Measurements from ENCODE around the gene LIG1.
A peak's percentile ranks its signal among the peaks of the same experiment; 100 is the strongest.
"Not testable (repeated sequence)": the region's sequence is repeated elsewhere in the genome, so short reads cannot be mapped to it uniquely, and the experiment has no call there.

The LIG1 gene

GRCh38 chr19:48120505-48120904, 49.6 kb downstream of the LIG1 start:
- DNase-seq = no peak

- DNase-seq = no peak
Observed at GRCh38 chr19:48118131-48118517, 52.0 kb downstream of the LIG1 start.

GRCh38 chr19:48117515-48118130, 52.5 kb downstream of the LIG1 start:
- no peak for DNase-seq

DNA sequence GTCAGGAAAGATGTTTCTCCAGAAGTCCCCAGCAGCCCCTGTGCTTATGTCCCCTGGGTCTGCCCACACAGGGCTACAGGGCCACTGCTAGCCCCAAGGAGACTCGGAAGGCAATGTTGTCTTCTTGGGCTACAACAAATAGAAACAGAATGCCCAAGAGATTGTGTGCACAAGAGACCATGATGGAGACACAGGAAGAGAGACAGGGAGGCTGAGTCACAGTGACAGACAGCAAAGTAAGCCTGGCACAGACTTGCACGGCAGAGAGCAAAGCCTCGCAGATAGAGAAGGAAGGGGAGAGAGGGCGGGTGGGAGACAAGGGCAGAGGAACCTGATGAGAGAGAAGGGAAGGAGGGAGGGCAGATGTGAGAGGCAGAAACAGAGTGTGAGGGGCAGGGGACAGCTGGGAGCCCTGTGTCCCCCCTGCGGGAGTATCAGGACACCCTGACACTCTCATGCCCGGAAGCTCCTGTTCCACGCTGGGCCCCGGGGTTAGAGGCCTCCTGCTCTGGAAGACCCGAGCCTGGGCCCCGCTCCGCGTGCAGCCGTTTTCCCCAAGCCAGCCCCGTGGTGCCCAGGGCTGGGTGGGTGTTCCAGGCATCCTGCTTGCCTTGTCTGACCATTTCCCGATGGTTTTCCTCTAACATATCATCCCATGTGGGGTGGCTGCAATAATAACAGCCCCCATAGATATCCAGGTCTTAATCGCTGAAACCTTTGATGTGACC, 56.8 kb downstream of the LIG1 start:
- no peak for DNase-seq

- no peak for DNase-seq
Observed at GRCh38 chr19:48111280-48111679, 58.9 kb downstream of the LIG1 start.

GRCh38 chr19:48110350-48110966, 59.7 kb downstream of the LIG1 start, which contains the start of gene PLA2G4C:
Gene PLA2G4C, minus strand, starts transcription at chr19:48110817. Its CDS starts 4,288 bp downstream, at chr19:48106529.
- peak; percentile 76 for DNase-seq

GRCh38 chr19:48108997-48109782, 61.0 kb downstream of the LIG1 start:
- DNase-seq = no peak

DNA sequence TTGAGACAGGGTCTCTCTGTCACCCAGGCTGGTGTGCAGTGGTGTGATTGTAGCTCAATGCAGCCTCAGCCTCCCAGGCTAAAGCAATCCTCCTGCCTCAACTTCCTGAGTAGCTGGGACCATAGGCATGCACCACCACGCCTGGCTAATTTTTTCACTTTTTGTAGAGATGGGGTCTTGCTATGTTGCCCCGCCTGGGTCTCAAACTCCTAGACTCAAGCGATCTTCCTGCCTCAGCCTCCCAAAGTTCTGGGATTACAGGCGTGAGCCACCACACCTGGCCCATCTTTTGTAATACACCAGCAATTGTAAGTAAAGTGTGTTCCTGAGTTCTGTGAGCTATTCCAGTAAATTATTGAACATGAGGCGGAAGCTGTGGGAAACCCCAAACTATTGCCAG, 66.2 kb downstream of the LIG1 start:
- DNase-seq = no peak

DNA sequence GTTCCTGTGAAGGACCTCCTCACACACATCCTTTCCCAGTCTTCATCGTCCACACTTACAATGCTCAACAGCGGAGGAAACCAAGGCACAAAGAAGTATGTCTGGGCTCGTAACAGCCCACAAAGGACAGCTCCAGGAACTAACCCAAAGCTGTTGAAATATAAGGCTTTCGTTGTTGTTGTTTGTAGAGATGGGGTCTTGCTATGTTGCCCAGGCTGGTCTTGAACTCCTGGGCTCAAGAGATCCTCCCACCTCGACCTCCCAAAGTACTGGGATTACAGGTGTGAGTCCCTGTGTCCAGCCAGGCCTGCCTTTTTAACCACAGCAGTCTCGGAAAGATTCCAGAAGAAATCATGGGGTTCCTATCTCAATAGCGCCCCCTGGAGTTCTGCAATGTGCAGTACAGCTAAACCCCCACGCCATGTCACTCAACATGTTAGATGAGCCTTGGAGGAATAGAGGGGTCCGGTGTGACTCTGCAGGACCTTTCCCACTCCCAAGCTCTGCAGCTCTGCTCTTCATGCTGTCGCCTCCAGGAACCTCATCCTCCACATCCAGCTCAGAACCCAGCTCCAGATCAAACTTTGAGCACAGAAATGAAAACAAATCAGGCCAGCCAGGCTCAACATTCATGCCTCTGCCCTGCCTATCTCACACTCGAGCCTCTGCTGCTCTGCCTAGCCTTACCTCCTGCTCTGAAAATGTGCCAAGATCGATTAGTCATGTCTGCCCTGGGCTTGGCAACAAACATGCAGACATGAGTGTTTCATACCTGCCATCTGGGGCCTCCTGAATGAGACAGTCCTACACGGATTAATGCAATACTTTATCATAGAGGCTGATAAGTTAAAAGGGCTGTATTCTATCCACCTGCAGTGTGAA, 67.0 kb downstream of the LIG1 start:
- no peak for DNase-seq

DNA sequence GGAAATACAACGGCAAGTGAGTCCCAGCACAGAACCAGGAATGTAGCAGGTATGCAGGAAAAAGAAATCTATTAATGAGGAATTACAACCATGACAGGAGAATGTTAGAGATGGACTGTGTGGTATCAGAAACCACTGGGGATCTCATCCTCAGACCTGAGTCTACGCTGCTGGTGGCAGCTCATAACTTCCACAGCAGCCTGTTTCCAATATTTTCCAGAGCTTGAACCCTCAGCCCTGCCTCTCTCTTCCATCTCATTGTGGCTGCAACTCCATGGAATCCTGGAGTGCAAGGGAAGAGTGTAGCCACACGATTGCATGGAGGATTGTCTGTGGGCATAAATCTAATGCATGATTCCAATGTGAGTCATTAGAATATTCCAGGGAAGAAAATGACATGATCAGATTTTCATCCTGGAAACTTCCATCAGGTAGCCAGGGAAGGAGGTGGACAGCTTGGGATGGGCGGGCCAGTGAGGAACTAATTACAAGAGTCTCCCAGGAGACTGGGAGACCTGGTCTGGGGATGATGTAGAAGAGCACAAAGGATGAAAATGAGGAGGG, 74.5 kb downstream of the LIG1 start:
- no peak for DNase-seq

- DNase-seq = no peak
Observed at GRCh38 chr19:48094855-48095203, 75.3 kb downstream of the LIG1 start.

DNA sequence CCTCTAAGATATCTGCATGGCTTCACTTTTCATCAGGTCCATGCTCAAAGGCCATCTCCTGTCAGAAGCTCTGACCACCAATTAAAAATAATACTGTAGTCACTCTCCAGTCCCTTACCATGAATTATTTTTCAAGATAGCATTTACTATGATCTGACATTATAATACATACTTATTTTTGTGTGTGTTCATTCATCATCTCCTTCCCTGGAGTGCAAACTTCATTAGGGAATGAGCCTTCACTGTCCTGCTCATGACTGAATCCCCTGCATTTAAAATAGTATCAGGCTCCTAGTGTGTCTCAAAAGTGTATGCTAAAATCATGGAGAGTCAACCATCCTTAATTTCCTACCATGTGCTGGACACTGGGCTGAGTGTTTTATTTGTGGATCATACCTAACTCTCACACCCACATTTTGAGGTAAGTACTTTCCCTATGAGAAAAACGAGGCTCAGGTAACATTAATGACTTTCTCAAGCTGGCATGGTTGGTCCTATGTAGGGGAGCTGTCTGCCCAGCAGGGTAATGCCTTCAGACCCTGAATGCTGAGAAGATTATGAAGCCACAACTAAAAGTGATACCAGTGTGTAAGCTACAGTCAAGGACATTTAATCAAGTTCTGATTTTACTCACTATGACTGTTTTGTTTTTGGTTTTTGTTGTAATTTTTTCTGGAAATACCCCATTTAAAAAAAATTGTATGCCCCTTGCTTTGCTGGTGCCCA, 75.9 kb downstream of the LIG1 start:
- DNase-seq = no peak

GRCh38 chr19:48091111-48091718, 78.9 kb downstream of the LIG1 start:
- not testable (repeated sequence) for DNase-seq

DNA sequence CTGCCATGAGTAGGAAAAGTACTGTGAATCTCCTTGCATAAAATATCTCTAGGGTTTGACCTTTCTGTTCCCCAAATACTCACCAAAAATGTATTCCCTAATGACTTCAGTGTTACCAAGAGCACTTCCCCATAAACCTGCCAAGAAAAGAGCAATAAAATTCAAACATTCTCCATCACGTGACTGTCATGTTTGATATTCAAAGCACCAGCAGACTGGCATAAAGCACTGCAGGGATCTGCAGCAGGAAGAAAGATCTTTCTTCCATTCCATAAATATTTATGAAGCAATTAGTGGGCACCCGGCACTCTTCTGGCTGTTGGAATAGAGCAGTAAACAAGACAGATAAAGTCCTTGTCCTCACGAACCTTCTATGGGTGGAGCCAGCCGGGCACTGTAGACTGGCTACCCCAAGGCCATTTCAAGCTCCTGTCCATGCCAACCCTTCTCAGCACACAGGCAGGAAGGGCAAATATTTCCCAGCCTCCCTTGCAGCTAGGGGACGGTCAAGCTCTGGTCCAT, 79.8 kb downstream of the LIG1 start:
- DNase-seq = peak; percentile 20

- DNase-seq = not testable (repeated sequence)
Observed at GRCh38 chr19:48088991-48089390, 81.2 kb downstream of the LIG1 start.

DNA sequence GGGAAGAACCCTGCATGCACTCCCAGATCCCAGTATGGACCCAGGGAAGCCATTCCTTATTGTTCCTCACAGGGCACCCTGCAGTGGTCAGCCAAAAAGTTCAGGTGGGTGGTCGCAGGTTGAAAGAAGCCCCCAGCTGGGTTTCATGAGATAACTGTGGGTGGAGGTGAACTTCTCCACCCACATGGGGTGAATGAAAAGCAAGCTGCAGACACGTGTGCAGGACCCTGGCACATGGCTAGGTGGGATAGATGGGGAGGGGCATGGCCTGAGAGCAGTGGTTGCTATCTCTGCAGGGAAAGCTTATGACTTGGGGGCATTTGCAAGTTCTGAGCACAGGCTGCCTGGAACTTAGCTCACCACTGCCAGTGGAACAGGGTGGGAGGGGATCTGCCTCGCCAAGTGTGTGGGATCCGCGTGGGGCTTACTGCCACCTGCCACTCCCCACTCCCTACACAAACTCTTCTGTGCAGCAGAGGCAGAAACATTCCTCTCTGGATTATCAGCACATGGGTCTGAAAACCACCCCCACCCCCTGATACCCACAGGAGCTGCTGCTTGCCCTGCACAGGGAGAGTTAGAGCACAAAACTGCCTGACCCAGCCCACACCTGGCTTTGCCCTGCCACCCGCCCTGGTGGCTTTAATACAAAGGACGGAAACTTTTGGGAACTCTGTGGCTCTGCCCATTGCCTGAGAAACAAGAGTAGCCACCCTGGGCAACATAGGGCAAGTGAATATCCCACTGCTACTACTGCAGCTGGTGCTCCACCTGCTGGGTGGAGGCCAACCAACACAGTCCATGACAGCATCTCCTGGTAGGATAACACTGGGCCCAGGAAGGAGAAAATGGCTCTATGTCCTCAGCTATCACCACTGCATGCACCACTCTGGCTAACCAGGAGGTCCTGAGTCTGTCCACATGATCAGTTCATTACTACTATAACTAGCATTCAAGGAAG, 84.0 kb downstream of the LIG1 start:
- no peak for DNase-seq

DNA sequence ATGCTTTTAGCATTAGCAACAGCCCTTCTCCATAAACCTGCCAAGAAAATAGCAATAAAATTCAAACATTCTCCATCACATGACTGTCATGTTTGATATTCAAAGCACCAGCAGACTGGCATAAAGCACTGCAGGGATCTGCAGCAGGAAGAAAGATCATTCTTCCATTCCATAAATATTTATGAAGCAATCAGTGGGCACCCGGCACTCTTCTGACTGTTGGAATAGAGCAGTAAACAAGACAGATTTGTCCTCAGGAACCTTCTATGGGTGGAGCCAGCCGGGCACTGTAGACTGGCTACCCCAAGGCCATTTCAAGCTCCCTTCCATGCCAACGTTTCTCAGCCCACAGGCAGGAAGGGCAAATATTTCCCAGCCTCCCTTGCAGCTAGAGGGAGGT, 85.1 kb downstream of the LIG1 start:
- no peak for DNase-seq

DNA sequence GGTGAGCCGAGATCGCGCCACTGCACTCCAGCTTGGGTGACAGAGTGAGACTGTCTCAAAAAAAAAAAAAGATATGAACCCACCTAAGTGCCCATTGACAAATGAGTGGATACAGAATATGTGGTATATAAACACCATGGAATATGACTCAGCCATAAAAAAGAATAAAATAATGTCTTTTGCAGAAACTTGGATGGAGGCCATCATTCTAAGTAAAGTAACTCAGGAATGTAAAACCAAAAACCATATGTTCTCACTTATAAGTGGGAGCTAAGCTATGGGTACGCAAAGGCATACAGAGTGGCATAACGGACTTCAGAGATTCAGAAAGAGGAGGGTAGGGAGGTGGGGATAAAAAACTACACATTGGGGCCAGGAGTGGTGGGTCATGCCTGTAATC, 89.0 kb downstream of the LIG1 start:
- no peak for DNase-seq

DNA sequence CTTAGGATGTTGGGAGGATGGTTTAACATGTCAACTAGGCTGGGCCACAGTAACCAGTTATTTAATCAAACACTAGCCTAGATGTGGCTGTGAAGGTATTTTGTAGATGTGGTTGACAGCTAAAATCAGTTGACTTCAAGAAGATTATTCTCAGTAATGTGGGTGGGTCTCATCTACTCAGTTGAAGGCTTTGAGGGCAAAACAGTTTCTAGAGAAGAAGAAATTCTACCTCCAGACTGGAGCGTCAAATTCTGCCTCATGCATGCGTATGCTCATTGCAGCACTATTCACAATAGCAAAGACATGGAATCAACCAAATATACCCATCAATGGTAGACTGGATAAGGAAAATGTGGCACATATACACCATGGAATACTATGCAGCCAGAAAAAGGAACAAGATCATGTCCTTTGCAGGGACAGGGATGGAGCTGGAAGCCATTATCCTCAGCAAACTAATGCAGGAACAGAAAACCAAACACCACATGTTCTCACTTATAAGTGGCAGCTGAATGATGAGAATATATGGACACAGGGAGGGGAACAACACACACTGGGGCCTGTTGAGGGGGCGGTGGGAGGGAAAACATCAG, 99.9 kb downstream of the LIG1 start:
- not testable (repeated sequence) for DNase-seq

Data from NCI-H1048 (cell line).